IMR-90 (cell line): ENCODE results near the gene SNTG2. TPM values are rescaled to one million over a fixed set of nuclear protein-coding genes. Genes with fewer than 3 reads are reported as not detected.

Source experiments
- ATAC-seq: fragments of 200-7000 bp; cut with Tn5 transposase; 2 replicates; pipeline ENCODE4 v1.9.1; 2020; ENCODE audit warnings: low read depth, mild to moderate bottlenecking, moderate library complexity
- BruUV-seq: library from RNA; stranded (reverse); fragments of 400-500 nt; replicated peaks from 2 replicates; lab custom pipeline; 2021; lab: Mats Ljungman, UMichigan
- CTCF ChIA-PET: fragments of 300-600 bp; formaldehyde crosslinking; extraction: SDS; loops from one replicate; lab custom pipeline; 2021; ENCODE audit warnings: antibody characterized with exemption; lab: Yijun Ruan, JAX
- POLR2A ChIA-PET: fragments of 300-600 bp; sonication (Branson Sonifier 250); formaldehyde crosslinking; loops from one replicate; lab custom pipeline; 2022; ENCODE audit warnings: antibody characterized with exemption; ENCODE audit not compliant: unreplicated experiment; lab: Charles Lee
- DNase-seq: peaks from one replicate; pipeline ENCODE4 v3.0.0; 2013
- H2AFZ ChIP-seq: replicated peaks from 2 replicates; pipeline ENCODE3; 2013; ENCODE audit warnings: low read length, mild to moderate bottlenecking; ENCODE audit not compliant: poor library complexity
- H2AK5ac ChIP-seq: 2 replicates; pipeline ENCODE4 v1.6.1; 2013; ENCODE audit warnings: low read depth, low read length, inconsistent platforms
- H2AK9ac ChIP-seq: replicated peaks from 2 replicates; pipeline ENCODE3; 2013; ENCODE audit warnings: mild to moderate bottlenecking, low read depth, low read length, moderate library complexity; ENCODE audit not compliant: poor library complexity
- H2BK120ac ChIP-seq: 2 replicates; pipeline ENCODE4 v1.6.1; 2013; ENCODE audit warnings: low read depth, low read length, inconsistent platforms
- H2BK15ac ChIP-seq: 3 replicates; pipeline ENCODE4 v1.6.1; 2013; ENCODE audit warnings: low read depth, low read length, inconsistent platforms
- H2BK20ac ChIP-seq: 2 replicates; pipeline ENCODE4 v1.6.1; 2013; ENCODE audit warnings: low read depth, mild to moderate bottlenecking, inconsistent platforms, low read length, moderate library complexity
- H2BK5ac ChIP-seq: 2 replicates; pipeline ENCODE4 v1.6.1; 2013; ENCODE audit warnings: mild to moderate bottlenecking, low read depth, low read length, inconsistent platforms; ENCODE audit not compliant: poor library complexity, severe bottlenecking
- H3K14ac ChIP-seq: replicated peaks from 2 replicates; pipeline ENCODE4 v1.6.1; 2013; ENCODE audit warnings: low read depth, low read length, inconsistent platforms
- H3K18ac ChIP-seq: 2 replicates; pipeline ENCODE4 v1.6.1; 2013; ENCODE audit warnings: low read depth, low read length, control low read depth
- H3K23ac ChIP-seq: 2 replicates; pipeline ENCODE4 v1.6.1; 2013; ENCODE audit warnings: low read depth, low read length, inconsistent platforms
- H3K27ac ChIP-seq: 2 replicates; pipeline ENCODE4 v1.5.1; 2013; ENCODE audit warnings: mild to moderate bottlenecking, control low read depth, low read length; ENCODE audit not compliant: insufficient read depth
- H3K27me3 ChIP-seq: 2 replicates; pipeline ENCODE4 v1.6.1; 2013; ENCODE audit warnings: low read length; ENCODE audit not compliant: control insufficient read depth, insufficient read depth
- H3K36me3 ChIP-seq: 2 replicates; pipeline ENCODE4 v1.6.1; 2013; ENCODE audit warnings: low read length, mixed read lengths; ENCODE audit not compliant: control insufficient read depth, insufficient read depth
- H3K4ac ChIP-seq: 2 replicates; pipeline ENCODE4 v1.6.1; 2013; ENCODE audit warnings: low read depth, low read length, inconsistent platforms
- H3K4me1 ChIP-seq: 2 replicates; pipeline ENCODE4 v1.6.1; 2013; ENCODE audit warnings: low read length, mixed read lengths; ENCODE audit not compliant: control insufficient read depth, insufficient read depth
- H3K4me2 ChIP-seq: 2 replicates; pipeline ENCODE4 v1.6.1; 2013; ENCODE audit warnings: low read depth, mild to moderate bottlenecking, control low read depth, low read length, moderate library complexity
- H3K4me3 ChIP-seq: 2 replicates; pipeline ENCODE4 v1.5.1; 2013; ENCODE audit warnings: low read depth, mild to moderate bottlenecking, control low read depth, low read length, moderate library complexity; ENCODE audit not compliant: insufficient read depth
- H3K56ac ChIP-seq: 2 replicates; pipeline ENCODE4 v1.6.1; 2013; ENCODE audit warnings: low read length, inconsistent platforms; ENCODE audit not compliant: insufficient read depth; ENCODE audit errors: extremely low read depth
- H3K79me1 ChIP-seq, 2 experiments: 2 replicates each; pipeline ENCODE4 v1.6.1; 2013; ENCODE audit warnings: low read length in 2 of 2, inconsistent platforms in 1 of 2, low read depth in 1 of 2
- H3K9ac ChIP-seq: 2 replicates; pipeline ENCODE4 v1.6.1; 2013; ENCODE audit warnings: low read depth, low read length, control low read depth
- H3K9me1 ChIP-seq: 2 replicates; pipeline ENCODE4 v1.6.1; 2013; ENCODE audit warnings: low read length, inconsistent platforms; ENCODE audit not compliant: insufficient read depth
- H3K9me3 ChIP-seq: 2 replicates; pipeline ENCODE4 v1.6.1; 2013; ENCODE audit warnings: low read length; ENCODE audit not compliant: control insufficient read depth, insufficient read depth
- H4K20me1 ChIP-seq: 2 replicates; pipeline ENCODE4 v1.6.1; 2013; ENCODE audit warnings: low read length, inconsistent platforms; ENCODE audit not compliant: insufficient read depth
- H4K5ac ChIP-seq: 2 replicates; pipeline ENCODE4 v1.6.1; 2013; ENCODE audit warnings: mild to moderate bottlenecking, low read depth, low read length, control low read depth
- H4K8ac ChIP-seq, 2 experiments: 2 replicates each; pipeline ENCODE4 v1.6.1; 2013; ENCODE audit warnings: low read depth in 2 of 2, low read length in 2 of 2, control low read depth in 1 of 2, inconsistent platforms in 1 of 2
- H4K91ac ChIP-seq: 2 replicates; pipeline ENCODE4 v1.6.1; 2013; ENCODE audit warnings: low read depth, low read length, inconsistent platforms; ENCODE audit not compliant: insufficient read depth
- BHLHE40 ChIP-seq: fragments of 150-350 bp; IDR thresholded peaks from 2 replicates; pipeline ENCODE4 v1.6.1; 2016; ENCODE audit warnings: mild to moderate bottlenecking, low read depth, low read length
- CEBPB ChIP-seq: IDR thresholded peaks from 2 replicates; pipeline ENCODE4 v1.6.1; 2012; ENCODE audit warnings: low read depth, low read length, improper control_type of control experiment
- CHD1 ChIP-seq: IDR thresholded peaks from 2 replicates; pipeline ENCODE4 v1.6.1; 2012; ENCODE audit warnings: low read depth, low read length, improper control_type of control experiment
- CTCF ChIP-seq: conservative IDR thresholded peaks from 2 replicates; pipeline ENCODE4 v1.5.1; 2012; ENCODE audit warnings: mild to moderate bottlenecking, low read depth, low read length, improper control_type of control experiment
- ELK1 ChIP-seq: fragments of 150-350 bp; IDR thresholded peaks from 2 replicates; pipeline ENCODE4 v1.6.1; 2016; ENCODE audit warnings: low read depth, mild to moderate bottlenecking, low read length, moderate library complexity, borderline replicate concordance
- FOS ChIP-seq: fragments of 150-350 bp; IDR thresholded peaks from 2 replicates; pipeline ENCODE4 v1.6.1; 2016; ENCODE audit warnings: low read depth, low read length
- MAZ ChIP-seq: IDR thresholded peaks from 2 replicates; pipeline ENCODE4 v1.6.1; 2012; ENCODE audit warnings: low read depth, mild to moderate bottlenecking, low read length, improper control_type of control experiment, moderate library complexity, borderline replicate concordance
- MXI1 ChIP-seq: IDR thresholded peaks from 2 replicates; pipeline ENCODE4 v1.6.1; 2012; ENCODE audit warnings: low read depth, mild to moderate bottlenecking, low read length, moderate library complexity, borderline replicate concordance
- NFE2L2 ChIP-seq: fragments of 150-350 bp; IDR thresholded peaks from 2 replicates; pipeline ENCODE4 v1.6.1; 2016; ENCODE audit warnings: low read depth, mild to moderate bottlenecking, low read length
- POLR2A ChIP-seq: IDR thresholded peaks from 2 replicates; pipeline ENCODE4 v1.6.1; 2012; ENCODE audit warnings: mild to moderate bottlenecking, low read depth, low read length
- RFX5 ChIP-seq: IDR thresholded peaks from 2 replicates; pipeline ENCODE4 v1.8.0; 2012; ENCODE audit warnings: low read depth, mild to moderate bottlenecking, low read length, moderate library complexity
- SMC3 ChIP-seq: fragments of 150-350 bp; IDR thresholded peaks from 2 replicates; pipeline ENCODE4 v1.6.1; 2016; ENCODE audit warnings: low read depth, mild to moderate bottlenecking, antibody characterized with exemption, low read length, moderate library complexity
- USF2 ChIP-seq: fragments of 150-350 bp; IDR thresholded peaks from 2 replicates; pipeline ENCODE4 v1.6.1; 2017; ENCODE audit warnings: mild to moderate bottlenecking, antibody characterized with exemption, low read length, low read depth
- WGBS, 2 experiments: methylation state at CpG; one replicate each; pipeline versions ENCODE4 v1.1.5 to v1.1.7; 2013; ENCODE audit warnings: missing lambda C conversion rate in 2 of 2; ENCODE audit not compliant: insufficient read length in 1 of 2; ENCODE audit errors: extremely low coverage in 2 of 2; 5-methylcytosine and 5-hydroxymethylcytosine counted together
- dilution Hi-C: fragments of 300-500 bp; cut with HindIII; formaldehyde crosslinking; loops from one replicate; pipeline ENCODE4 v1.14.3; 2018; ENCODE audit warnings: low sequenced_read_pairs; ENCODE audit not compliant: unreplicated experiment
- in situ Hi-C: fragments of 300-500 bp; cut with MboI; formaldehyde crosslinking; loops from 3 replicates; pipeline ENCODE4 v1.14.3; 2019; ENCODE audit warnings: low sequenced_read_pairs, inconsistent platforms, mixed read lengths
- intact Hi-C: fragments of 100-400 bp; cut with micrococcal nuclease; formaldehyde crosslinking; loops from 2 replicates; pipeline ENCODE4 v1.10.0; 2022
- polyA plus RNA-seq, 3 experiments: library from polyadenylated mRNA; depleted of rRNA; stranded (reverse); fragments of >200 nt; gene quantifications; 2 replicates each; pipeline ENCODE4 v1.2.3, GENCODE V29; 2012; ENCODE audit warnings: low replicate concordance in 1 of 3
- total RNA-seq: library from RNA; depleted of rRNA; stranded (reverse); fragments of >200 nt; gene quantifications from 2 replicates; pipeline ENCODE4 v1.2.3, GENCODE V29; 2012

SNTG2 gene
- total and polyA plus RNA-seq, 2 of the 4 experiments (the other 2 are of a cell fraction) = under 0.01 to 0.17 TPM

- no peak overlapping the region for H2BK120ac ChIP-seq
- no peaks in the 10 kb centered on the region for H3K4me1 ChIP-seq
- H2AK9ac ChIP-seq = no peak overlapping the region
- no peak overlapping the region for H4K5ac ChIP-seq
- H3K27me3 ChIP-seq = no peaks in the 10 kb centered on the region
- H3K4ac ChIP-seq = no peak overlapping the region
- no peak overlapping the region for H2AFZ ChIP-seq
- POLR2A ChIA-PET = interaction anchor here (0.6 kb wide), 1 partner anchor 267 kb away, joined by 3 read pairs; no protein-coding TSS in a partner anchor
- peaks cover 23% of the 10 kb centered on the region; the same call in 1 of the 2 replicates for H3K9me3 ChIP-seq
- no peak overlapping the region for H4K8ac ChIP-seq
- no peak overlapping the region for H2BK5ac ChIP-seq
- H3K14ac ChIP-seq = no peak overlapping the region
- no peak overlapping the region for H3K4me3 ChIP-seq
- H2BK15ac ChIP-seq = no peak overlapping the region
- H3K18ac ChIP-seq = no peak overlapping the region
- no peaks in the 10 kb centered on the region for H3K79me1 ChIP-seq
- no peaks in the 10 kb centered on the region for H4K20me1 ChIP-seq
- H3K23ac ChIP-seq = no peak overlapping the region
- H4K91ac ChIP-seq = no peak overlapping the region
- no peaks in the 10 kb centered on the region for H3K36me3 ChIP-seq
- no TSS peak for BruUV-seq
- H3K9me1 ChIP-seq = no peaks in the 10 kb centered on the region
- intact Hi-C loops (no loop called here), in situ Hi-C loops (loop anchor here (25.0 kb wide), 1 partner anchor 903 kb away; no protein-coding TSS in a partner anchor), dilution Hi-C loops (no loop called here)
- TF ChIP-seq ELK1 (no peak), CEBPB (no peak), CHD1 (no peak), POLR2A (no peak), NFE2L2 (no peak), MAZ (no peak), CTCF (no peak), USF2 (no peak), MXI1 (no peak), SMC3 (no peak), BHLHE40 (no peak), FOS (no peak), RFX5 (no peak)
- no peak overlapping the region for H2AK5ac ChIP-seq
- H3K9ac ChIP-seq = no peak overlapping the region
- WGBS, 2 experiments = 60% methylated on average over 1 of the region's 17 CpGs; no CpG with 5 or more reads in 1 of the 2 experiments
- H3K56ac ChIP-seq = no peak overlapping the region
- no peak overlapping the region for H2BK20ac ChIP-seq
- DNase-seq (no peak), ATAC-seq (no peak)
- H3K4me2 ChIP-seq = no peak overlapping the region
- no peak overlapping the region for H3K27ac ChIP-seq
- CTCF ChIA-PET = no interaction called here
Measured at GRCh38 chr2:933734-934295, 16.8 kb upstream of the SNTG2 start.
